Urinary bladder (tissue), 4 donors: ENCODE measurements around the gene CLDN7. TPM values are rescaled to one million over a fixed set of nuclear protein-coding genes. Genes with fewer than 3 reads are reported as not detected.
A peak's percentile ranks its signal among the peaks of the same experiment; 100 is the strongest.
"Not testable (repeated sequence)": the region's sequence is repeated elsewhere in the genome, so short reads cannot be mapped to it uniquely, and the experiment has no call there.

ENCODE experiments used
- DNase-seq: peaks from one replicate; pipeline ENCODE4 v3.0.0-alpha.2; 2015; ENCODE audit errors: extremely low spot score
- H3K27ac ChIP-seq: one replicate; pipeline ENCODE4 v1.5.1; 2013; ENCODE audit warnings: low read depth, mild to moderate bottlenecking, moderate library complexity
- H3K36me3 ChIP-seq: one replicate; pipeline ENCODE4 v1.6.1; 2013; ENCODE audit warnings: mild to moderate bottlenecking, moderate library complexity; ENCODE audit not compliant: insufficient read depth
- H3K4me1 ChIP-seq: one replicate; pipeline ENCODE4 v1.6.1; 2013; ENCODE audit warnings: mild to moderate bottlenecking, moderate library complexity; ENCODE audit not compliant: insufficient read depth
- H3K4me3 ChIP-seq: one replicate; pipeline ENCODE4 v1.5.1; 2013; ENCODE audit warnings: low read depth, low read length
- WGBS: extraction: QIAGEN DNeasy Blood & Tissue Kit; methylation state at CpG from one replicate; pipeline ENCODE4 v1.1.7; 2013; 5-methylcytosine and 5-hydroxymethylcytosine counted together
- polyA plus RNA-seq: library from polyadenylated mRNA; stranded (reverse); fragments of 200-250 nt; gene quantifications from one replicate; pipeline ENCODE4 v1.2.3, GENCODE V29; 2013
- total RNA-seq: library from RNA; depleted of rRNA; stranded (reverse); fragments of >200 nt; gene quantifications from one replicate; pipeline ENCODE4 v1.2.3, GENCODE V29; 2014
- donor health status: healthy with polysubstance abuse.
- donor health status: healthy.

The CLDN7 gene
- total and polyA plus RNA-seq, 2 donors: 24.2 to 34.4 TPM

- Histone ChIP-seq H3K4me3 (no peak overlapping the region), H3K4me1 (no peaks in the 10 kb centered on the region), H3K36me3 (no peaks in the 10 kb centered on the region), H3K27ac (no peak overlapping the region)
- 89% methylated on average over 8 of the region's 8 CpGs for WGBS
- DNase-seq: no peak
Observed at GRCh38 chr17:7256766-7257456, 5.4 kb downstream of the CLDN7 start.

- DNase-seq: no peak
- 95% methylated on average over 4 of the region's 4 CpGs for WGBS
- Histone ChIP-seq H3K36me3 (no peaks in the 10 kb centered on the region), H3K4me3 (no peak overlapping the region), H3K4me1 (peaks cover 3% of the 10 kb centered on the region), H3K27ac (no peak overlapping the region)
Observed at GRCh38 chr17:7254511-7254910, 7.8 kb downstream of the CLDN7 start.

- H3K27ac ChIP-seq: no peak overlapping the region
- no peak for DNase-seq
- peaks cover 3% of the 10 kb centered on the region for H3K4me1 ChIP-seq
- no peaks in the 10 kb centered on the region for H3K36me3 ChIP-seq
- WGBS: 70% methylated on average over 5 of the region's 5 CpGs
- peak overlapping the region; percentile 39 for H3K4me3 ChIP-seq
Observed at GRCh38 chr17:7253082-7253481, 9.2 kb downstream of the CLDN7 start.

GRCh38 chr17:7252176-7253043 lies 9.9 kb downstream of the CLDN7 start, which contains the start of gene ELP5:
Gene ELP5, plus strand, starts transcription at chr17:7252215. Its CDS starts 336 bp downstream, at chr17:7252551.
- H3K4me1 ChIP-seq: peaks cover 3% of the 10 kb centered on the region
- peak within 1 kb of the TSS; percentile 92 for H3K4me3 ChIP-seq
- peak; percentile 92 for DNase-seq
- peak within 1 kb of the TSS; percentile 97 for H3K27ac ChIP-seq
- H3K36me3 ChIP-seq: no peaks in the 10 kb centered on the region
- under 1% methylated on average over 55 of the region's 55 CpGs for WGBS

GRCh38 chr17:7251661-7252175 lies 10.6 kb downstream of the CLDN7 start, which contains the start of gene CTDNEP1:
Gene CTDNEP1, minus strand, starts transcription at chr17:7251734. Its CDS starts 438 bp downstream, at chr17:7251296.
- H3K4me3 ChIP-seq: peak within 1 kb of the TSS; percentile 92
- peak; percentile 99 for DNase-seq
- peaks cover 3% of the 10 kb centered on the region for H3K4me1 ChIP-seq
- WGBS: 1% methylated on average over 41 of the region's 41 CpGs
- H3K36me3 ChIP-seq: no peaks in the 10 kb centered on the region
- H3K27ac ChIP-seq: peak within 1 kb of the TSS; percentile 97

- no peak for DNase-seq
- Histone ChIP-seq H3K4me1 (peaks cover 3% of the 10 kb centered on the region), H3K4me3 (peak overlapping the region; percentile 92), H3K36me3 (no peaks in the 10 kb centered on the region), H3K27ac (peak overlapping the region; percentile 87)
- WGBS: under 1% methylated on average over 55 of the region's 55 CpGs
Observed at GRCh38 chr17:7250695-7251627, 11.3 kb downstream of the CLDN7 start.

GRCh38 chr17:7249830-7250229 lies 12.4 kb downstream of the CLDN7 start:
- Histone ChIP-seq H3K4me3 (no peak overlapping the region), H3K27ac (no peak overlapping the region)
- 86% methylated on average over 7 of the region's 7 CpGs for WGBS

GRCh38 chr17:7249214-7249613 lies 13.1 kb downstream of the CLDN7 start:
- 78% methylated on average over 6 of the region's 6 CpGs for WGBS
- Histone ChIP-seq H3K36me3 (no peaks in the 10 kb centered on the region), H3K4me3 (no peak overlapping the region), H3K4me1 (peaks cover 3% of the 10 kb centered on the region), H3K27ac (no peak overlapping the region)
- DNase-seq: no peak

More at GRCh38 chr17:7249830-7250229, 12.4 kb downstream of the CLDN7 start:
- DNase-seq: no peak
- peaks cover 3% of the 10 kb centered on the region for H3K4me1 ChIP-seq
- no peaks in the 10 kb centered on the region for H3K36me3 ChIP-seq

- WGBS: 73% methylated on average over 4 of the region's 4 CpGs
- DNase-seq: no peak
- Histone ChIP-seq H3K36me3 (no peaks in the 10 kb centered on the region), H3K4me1 (peaks cover 3% of the 10 kb centered on the region), H3K27ac (no peak overlapping the region), H3K4me3 (no peak overlapping the region)
Observed at GRCh38 chr17:7248796-7249195, 13.5 kb downstream of the CLDN7 start.

GRCh38 chr17:7246779-7247178 lies 15.5 kb downstream of the CLDN7 start:
- no peak for DNase-seq
- no peaks in the 10 kb centered on the region for H3K36me3 ChIP-seq
- no peak overlapping the region for H3K4me3 ChIP-seq
- H3K27ac ChIP-seq: no peak overlapping the region
- peaks cover 3% of the 10 kb centered on the region for H3K4me1 ChIP-seq
- WGBS: 92% methylated on average over 5 of the region's 5 CpGs

- WGBS: 77% methylated on average over 10 of the region's 10 CpGs
- H3K4me3 ChIP-seq, H3K36me3 ChIP-seq, DNase-seq, H3K4me1 ChIP-seq, H3K27ac ChIP-seq: not testable (repeated sequence)
Observed at GRCh38 chr17:7243838-7244237, 18.4 kb downstream of the CLDN7 start.

GRCh38 chr17:7243453-7243729 lies 18.9 kb downstream of the CLDN7 start:
- 40% methylated on average over 2 of the region's 2 CpGs for WGBS
- no peak for DNase-seq
- Histone ChIP-seq H3K4me3 (peak overlapping the region; percentile 80), H3K27ac (peak overlapping the region; percentile 92), H3K36me3 (no peaks in the 10 kb centered on the region), H3K4me1 (no peaks in the 10 kb centered on the region)
